WTC11 (cell line): ENCODE results near the gene IMMT. TPM values are rescaled to one million over a fixed set of nuclear protein-coding genes. Genes with fewer than 3 reads are reported as not detected.

Experiments
- ATAC-seq: fragments of 200-7000 bp; cut with Tn5 transposase; 2 replicates; pipeline ENCODE4 v1.10.0; 2021; ENCODE audit warnings: mild to moderate bottlenecking, moderate library complexity
- CTCF ChIA-PET: fragments of 300-600 bp; sonication (Branson Sonifier 250); formaldehyde crosslinking; loops from one replicate; lab custom pipeline; 2021; ENCODE audit warnings: antibody characterized with exemption; lab: Charles Lee
- POLR2A ChIA-PET: fragments of 350-600 bp; sonication (Branson Sonifier 250); formaldehyde crosslinking; loops from one replicate; lab custom pipeline; 2021; ENCODE audit warnings: antibody characterized with exemption; lab: Charles Lee
- DNase-seq: peaks from one replicate; pipeline ENCODE4 v3.0.0; 2021; ENCODE audit warnings: low spot score
- H3K27ac Mint-ChIP-seq: 2 replicates; pipeline ENCODE4 v1.8.0; 2021; ENCODE audit warnings: mixed read lengths
- H3K27me3 Mint-ChIP-seq: 2 replicates; pipeline ENCODE4 v1.8.0; 2021; ENCODE audit warnings: low read depth, mild to moderate bottlenecking, moderate library complexity, mixed read lengths
- H3K36me3 Mint-ChIP-seq: 2 replicates; pipeline ENCODE4 v1.8.0; 2021; ENCODE audit warnings: mixed read lengths
- H3K4me1 Mint-ChIP-seq: 2 replicates; pipeline ENCODE4 v1.8.0; 2022; ENCODE audit warnings: mixed read lengths
- H3K4me3 Mint-ChIP-seq: 2 replicates; pipeline ENCODE4 v1.8.0; 2021; ENCODE audit warnings: mild to moderate bottlenecking, moderate library complexity, mixed read lengths
- H3K9me3 Mint-ChIP-seq: 2 replicates; pipeline ENCODE4 v1.8.0; 2021; ENCODE audit warnings: mixed read lengths
- ATF2 ChIP-seq: sonication (generic); formaldehyde crosslinking; IDR thresholded peaks from 2 replicates; pipeline ENCODE4 v1.8.1; 2022; ENCODE audit warnings: low read depth, missing genetic modification reagents, borderline replicate concordance
- CDX4 ChIP-seq: fragments of 250-450 bp; sonication (Bioruptor Pico); IDR thresholded peaks from 2 replicates; pipeline ENCODE4 v1.9.0; 2021; ENCODE audit warnings: moderate library complexity, mild to moderate bottlenecking, inconsistent platforms, borderline replicate concordance
- CREB1 ChIP-seq: sonication (generic); formaldehyde crosslinking; IDR thresholded peaks from 2 replicates; pipeline ENCODE4 v1.8.0; 2023; ENCODE audit warnings: mild to moderate bottlenecking, missing genetic modification reagents
- CREM ChIP-seq: sonication (generic); formaldehyde crosslinking; IDR thresholded peaks from 2 replicates; pipeline ENCODE4 v1.8.1; 2022; ENCODE audit warnings: mild to moderate bottlenecking, missing genetic modification reagents, moderate library complexity
- CTCF ChIP-seq: fragments of 200-600 bp; IDR thresholded peaks from 2 replicates; pipeline ENCODE4 v1.8.0; 2022; ENCODE audit warnings: antibody characterized with exemption
- ELF4 ChIP-seq: sonication (generic); formaldehyde crosslinking; IDR thresholded peaks from 2 replicates; pipeline ENCODE4 v1.8.1; 2022; ENCODE audit warnings: low read depth, mild to moderate bottlenecking, moderate library complexity, missing genetic modification reagents
- ERG ChIP-seq: fragments of 250-450 bp; sonication (Bioruptor Pico); IDR thresholded peaks from 2 replicates; pipeline ENCODE4 v1.8.0; 2021; ENCODE audit warnings: mild to moderate bottlenecking
- FOXJ3 ChIP-seq: sonication (generic); formaldehyde crosslinking; IDR thresholded peaks from 2 replicates; pipeline ENCODE4 v1.9.0; 2021; ENCODE audit warnings: missing genetic modification reagents, mild to moderate bottlenecking, borderline replicate concordance
- MAX ChIP-seq: sonication (generic); formaldehyde crosslinking; IDR thresholded peaks from 2 replicates; pipeline ENCODE4 v1.8.0; 2022; ENCODE audit warnings: mild to moderate bottlenecking, missing genetic modification reagents
- OVOL2 ChIP-seq: fragments of 250-450 bp; sonication (Bioruptor Pico); IDR thresholded peaks from 2 replicates; pipeline ENCODE4 v1.9.0; 2021; ENCODE audit warnings: mild to moderate bottlenecking, borderline replicate concordance
- RORB ChIP-seq: fragments of 250-450 bp; sonication (Bioruptor Pico); IDR thresholded peaks from 2 replicates; pipeline ENCODE4 v1.9.0; 2021; ENCODE audit warnings: mild to moderate bottlenecking
- TCF7 ChIP-seq: sonication (generic); formaldehyde crosslinking; IDR thresholded peaks from 2 replicates; pipeline ENCODE4 v1.8.0; 2022; ENCODE audit warnings: mild to moderate bottlenecking, low read depth, missing genetic modification reagents, moderate library complexity
- TEAD4 ChIP-seq: sonication (generic); formaldehyde crosslinking; IDR thresholded peaks from 2 replicates; pipeline ENCODE4 v1.8.0; 2022; ENCODE audit warnings: mild to moderate bottlenecking, missing genetic modification reagents
- TP53 ChIP-seq: sonication (generic); formaldehyde crosslinking; IDR thresholded peaks from 2 replicates; pipeline ENCODE4 v1.8.1; 2023; ENCODE audit warnings: mild to moderate bottlenecking, missing genetic modification reagents
- USF1 ChIP-seq: sonication (generic); formaldehyde crosslinking; IDR thresholded peaks from 2 replicates; pipeline ENCODE4 v1.8.0; 2022; ENCODE audit warnings: mild to moderate bottlenecking, missing genetic modification reagents
- ZBTB21 ChIP-seq: sonication (generic); formaldehyde crosslinking; IDR thresholded peaks from 2 replicates; pipeline ENCODE4 v1.8.1; 2023; ENCODE audit warnings: mild to moderate bottlenecking, missing genetic modification reagents, borderline replicate concordance
- ZBTB43 ChIP-seq: sonication (generic); formaldehyde crosslinking; IDR thresholded peaks from 2 replicates; pipeline ENCODE4 v1.8.1; 2023; ENCODE audit warnings: mild to moderate bottlenecking, missing genetic modification reagents
- ZNF121 ChIP-seq: sonication (generic); formaldehyde crosslinking; IDR thresholded peaks from 2 replicates; pipeline ENCODE4 v1.8.0; 2023; ENCODE audit warnings: missing genetic modification reagents
- ZNF671 ChIP-seq: fragments of 250-450 bp; sonication (Bioruptor Pico); IDR thresholded peaks from 2 replicates; pipeline ENCODE4 v1.8.0; 2021; ENCODE audit warnings: mild to moderate bottlenecking
- ZSCAN18 ChIP-seq: fragments of 250-450 bp; sonication (Bioruptor Pico); IDR thresholded peaks from 2 replicates; pipeline ENCODE4 v2.1.2; 2022; ENCODE audit warnings: mild to moderate bottlenecking, moderate library complexity
- total RNA-seq: library from RNA; stranded (reverse); gene quantifications from 3 replicates; pipeline ENCODE4 v1.2.3, GENCODE V29; 2021

Gene IMMT
- total RNA-seq, 1 experiment from 2014 or later, result 102 TPM

GRCh38 chr2:86171295-86171694, 24.0 kb downstream of the IMMT start:
- POLR2A ChIA-PET, result no interaction called here
- no peaks in the 10 kb centered on the region for H3K4me1 Mint-ChIP-seq
- H3K27ac Mint-ChIP-seq, result no peak overlapping the region
- H3K9me3 Mint-ChIP-seq, result no peaks in the 10 kb centered on the region
- H3K4me3 Mint-ChIP-seq, result no peak overlapping the region
- ATAC-seq (no peak), DNase-seq (no peak)
- TF ChIP-seq ERG (CRISPR knock-in tag) (no peak), ZNF671 (CRISPR knock-in tag) (no peak)
- H3K27me3 Mint-ChIP-seq, result no peaks in the 10 kb centered on the region
- CTCF ChIA-PET, result no interaction called here
- H3K36me3 Mint-ChIP-seq, result peaks cover 45% of the 10 kb centered on the region

GRCh38 chr2:86170449-86170848, 24.8 kb downstream of the IMMT start:
- ChIA-PET CTCF (no interaction called here), POLR2A (no interaction called here)
- no peaks in the 10 kb centered on the region for H3K4me1 Mint-ChIP-seq

GRCh38 chr2:86160156-86160952, 34.9 kb downstream of the IMMT start:
- H3K4me1 Mint-ChIP-seq, result no peaks in the 10 kb centered on the region
- CTCF ChIA-PET, result no interaction called here
- H3K4me3 Mint-ChIP-seq, result no peak overlapping the region
- DNase-seq, result no peak
- POLR2A ChIA-PET, result no interaction called here
- no peak for ATAC-seq
- peaks cover 61% of the 10 kb centered on the region for H3K36me3 Mint-ChIP-seq
- H3K9me3 Mint-ChIP-seq, result no peaks in the 10 kb centered on the region
- TF ChIP-seq OVOL2 (CRISPR knock-in tag) (no peak), ZNF121 (no peak), TEAD4 (CRISPR knock-in tag) (no peak), USF1 (CRISPR knock-in tag) (no peak)
- no peaks in the 10 kb centered on the region for H3K27me3 Mint-ChIP-seq
- no peak overlapping the region for H3K27ac Mint-ChIP-seq

More at GRCh38 chr2:86170449-86170848, 24.8 kb downstream of the IMMT start:
- no peaks in the 10 kb centered on the region for H3K9me3 Mint-ChIP-seq
- H3K4me3 Mint-ChIP-seq, result no peak overlapping the region
- no peaks in the 10 kb centered on the region for H3K27me3 Mint-ChIP-seq
- DNase-seq (no peak), ATAC-seq (no peak)
- no peak overlapping the region for H3K27ac Mint-ChIP-seq
- peaks cover 50% of the 10 kb centered on the region for H3K36me3 Mint-ChIP-seq
- TF ChIP-seq CTCF (no peak), ZSCAN18 (CRISPR knock-in tag) (no peak), CREB1 (no peak), ELF4 (CRISPR knock-in tag) (no peak), CREM (CRISPR knock-in tag) (no peak), TP53 (no peak), ZBTB21 (CRISPR knock-in tag) (no peak), RORB (CRISPR knock-in tag) (no peak), FOXJ3 (no peak)
- TF ChIP-seq, all 79 proteins: peak for 0

- Mint-ChIP-seq H3K27me3 (no peaks in the 10 kb centered on the region), H3K4me1 (no peaks in the 10 kb centered on the region), H3K36me3 (peaks cover 53% of the 10 kb centered on the region), H3K27ac (no peak overlapping the region), H3K4me3 (no peak overlapping the region), H3K9me3 (no peaks in the 10 kb centered on the region)
- no peak for DNase-seq
- ChIA-PET POLR2A (no interaction called here), CTCF (no interaction called here)
- ATAC-seq, result no peak
- no peak for TF ChIP-seq MAX (CRISPR knock-in tag)
- no peak for TF ChIP-seq ZBTB43 (CRISPR knock-in tag)
- no peak for TF ChIP-seq TCF7 (CRISPR knock-in tag)
- TF ChIP-seq CDX4 (CRISPR knock-in tag), result no peak
- TF ChIP-seq ATF2 (CRISPR knock-in tag), result no peak
Observed at GRCh38 chr2:86158286-86158685, 37.0 kb downstream of the IMMT start.
